K562 (cell line): ENCODE results near the gene MSRB2. TPM values are rescaled to one million over a fixed set of nuclear protein-coding genes. Genes with fewer than 3 reads are reported as not detected.

Experiments
- CHD4 ChIP-seq: fragments of 200-600 bp; sonication (generic); IDR thresholded peaks from 3 replicates; pipeline ENCODE4 v1.6.1; 2012; ENCODE audit warnings: low read depth, mild to moderate bottlenecking, mixed read lengths, low read length, inconsistent platforms; ENCODE audit not compliant: insufficient read depth, insufficient replicate concordance, poor library complexity, severe bottlenecking
- CXXC5 ChIP-seq: fragments of 250-450 bp; sonication (Bioruptor Pico); IDR thresholded peaks from 2 replicates; pipeline ENCODE4 v1.8.0; 2022; ENCODE audit warnings: inconsistent platforms, mild to moderate bottlenecking, moderate library complexity
- ESRRA ChIP-seq: fragments of 450-650 bp; IDR thresholded peaks from 2 replicates; pipeline ENCODE4 v1.6.1; 2014; ENCODE audit warnings: low read depth, mild to moderate bottlenecking, moderate library complexity, borderline replicate concordance
- HOXB6 ChIP-seq: fragments of 250-450 bp; sonication (Bioruptor Pico); IDR thresholded peaks from 2 replicates; pipeline ENCODE4 v1.5.1; 2022; ENCODE audit warnings: mild to moderate bottlenecking, borderline replicate concordance
- JUN ChIP-seq, 2 experiments: sonication (generic) in 1 of 2; formaldehyde crosslinking in 1 of 2; IDR thresholded peaks; 2 replicates each; pipeline versions ENCODE4 v1.6.1 to v1.8.0; 2012 to 2022; ENCODE audit warnings: borderline replicate concordance in 2 of 2, mild to moderate bottlenecking in 2 of 2, improper control_type of control experiment in 1 of 2, low read depth in 1 of 2, low read length in 1 of 2, missing genetic modification reagents in 1 of 2
- KLF1 ChIP-seq: fragments of 450-650 bp; IDR thresholded peaks from 2 replicates; pipeline ENCODE4 v1.6.1; 2016; ENCODE audit warnings: missing genetic modification characterization, missing compliant biosample characterization
- KLF13 ChIP-seq: fragments of 450-650 bp; IDR thresholded peaks from 2 replicates; pipeline ENCODE4 v1.6.1; 2016; ENCODE audit warnings: missing genetic modification characterization, low read depth, mild to moderate bottlenecking, missing compliant biosample characterization, moderate library complexity, borderline replicate concordance
- MYNN ChIP-seq, 2 experiments: sonication (generic); formaldehyde crosslinking in 1 of 2; IDR thresholded peaks; 2 replicates each; pipeline versions ENCODE4 v1.5.0 to v1.6.1; 2016 to 2020; ENCODE audit warnings: antibody characterized with exemption in 1 of 2, missing genetic modification reagents in 1 of 2
- PTBP1 ChIP-seq: fragments of 200-400 bp; formaldehyde crosslinking; IDR thresholded peaks from 2 replicates; pipeline ENCODE4 v1.6.1; 2017; ENCODE audit warnings: low read depth, low read length
- SIN3B ChIP-seq: fragments of 450-650 bp; IDR thresholded peaks from 2 replicates; pipeline ENCODE4 v1.6.1; 2017; ENCODE audit warnings: low read depth, mild to moderate bottlenecking, moderate library complexity
- SNIP1 ChIP-seq: fragments of 450-650 bp; IDR thresholded peaks from 2 replicates; pipeline ENCODE4 v1.7.1; 2017; ENCODE audit warnings: low read depth, mild to moderate bottlenecking
- ZNF318 ChIP-seq, 2 experiments: fragments of 450-650 bp; IDR thresholded peaks; 2 replicates each; pipeline ENCODE4 v1.6.1; 2016; ENCODE audit warnings: mild to moderate bottlenecking in 2 of 2, borderline replicate concordance in 1 of 2, low read depth in 1 of 2, moderate library complexity in 1 of 2
- ZNF764 ChIP-seq: fragments of 250-450 bp; sonication (Bioruptor Pico); IDR thresholded peaks from 2 replicates; pipeline ENCODE4 v1.4.0; 2020; ENCODE audit warnings: low read depth, mild to moderate bottlenecking, moderate library complexity
- polyA plus RNA-seq, 8 experiments: library from polyadenylated mRNA; depleted of rRNA in 4 of 8; stranded (reverse) in 5 of 8; unstranded in 3 of 8; fragments of >200 nt; fragmentation: Nextera tagmentation in 2 of 8; fragmentation: Illumina TruSeq in 1 of 8; extraction: Ambion mirVana in 2 of 8; extraction: Trizol in 1 of 8; gene quantifications; 2 replicates each; pipeline versions ENCODE4 v1.2.1 to v1.2.3, GENCODE V29; 2011 to 2014; ENCODE audit warnings: inconsistent platforms in 1 of 8, missing spikeins in 1 of 8
- total RNA-seq, 7 experiments: library from RNA; depleted of rRNA in 6 of 7; stranded (reverse); fragments of >200 nt in 6 of 7; fragmentation: Illumina TruSeq in 2 of 7; extraction: Trizol in 2 of 7; gene quantifications; 2 replicates each; pipeline versions ENCODE4 v1.2.1 to v1.2.3, GENCODE V29; 2011 to 2021; ENCODE audit warnings: low replicate concordance in 1 of 7
- TF ChIP-seq, protein P1 (sequence below): fragments of 250-450 bp; sonication (Bioruptor Pico); IDR thresholded peaks from 2 replicates; pipeline ENCODE4 v1.8.0; 2022; ENCODE audit warnings: moderate library complexity, mild to moderate bottlenecking, inconsistent platforms

Gene MSRB2
- total and polyA plus RNA-seq, 9 of the 15 experiments (the other 6 are each of a cell fraction or from before 2014, with no cell fraction given) = 1.5 to 22.3 (median 5.9) TPM

DNA sequence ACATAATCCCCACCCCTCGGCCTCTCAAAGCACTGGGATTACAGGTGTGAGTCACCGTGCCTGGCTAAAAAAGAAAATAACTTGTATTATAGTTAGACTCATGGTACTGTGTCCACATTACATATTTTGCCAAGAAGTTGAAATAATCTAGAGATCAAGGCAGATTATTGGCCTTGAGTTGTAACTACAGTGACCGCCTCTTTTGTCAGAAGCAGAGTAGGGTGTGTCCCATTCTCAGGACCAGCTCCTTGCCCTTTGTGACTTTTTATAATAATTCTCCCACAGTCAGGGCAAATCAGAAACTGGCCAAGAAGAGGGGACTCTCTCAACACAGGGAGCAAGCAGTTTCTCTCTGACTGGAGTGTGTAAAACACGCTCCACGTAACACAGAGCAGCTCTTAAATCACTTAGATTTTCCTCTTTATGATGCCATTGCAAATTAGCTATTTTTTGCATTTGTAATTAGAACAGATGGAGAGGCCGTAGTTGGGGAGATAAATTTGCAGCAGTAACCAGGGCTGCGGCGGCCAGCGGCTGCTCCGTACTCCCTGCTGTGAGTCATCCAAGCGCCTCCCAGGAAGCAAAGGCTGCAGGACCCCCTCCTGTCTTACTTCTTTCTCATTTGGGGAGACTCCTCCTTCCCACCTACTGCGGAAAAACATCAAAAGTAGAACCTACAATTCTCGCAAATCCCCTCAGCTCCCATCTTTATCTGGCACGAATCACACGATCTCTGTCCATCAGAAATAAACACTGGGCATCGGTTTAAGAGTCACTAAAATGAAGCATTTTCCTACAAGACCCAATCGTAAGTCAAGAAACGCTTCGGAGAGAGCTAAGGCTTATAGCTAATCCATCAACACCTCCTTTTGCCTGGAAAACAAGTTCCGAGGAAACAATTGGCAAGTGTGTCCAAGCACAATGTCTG is 32.1 kb upstream of the MSRB2 start (continued):
- TF ChIP-seq ZNF318 (IDR thresholded peaks at IDR 0.05; ENCODE audit: borderline replicate concordance in 1 of 2, low read depth in 1 of 2) (no peak), CHD4 (no peak), CXXC5 (CRISPR knock-in tag) (peak; percentile 36; the same call in 1 of the 2 replicates), PTBP1 (no peak), ZNF764 (CRISPR knock-in tag) (no peak), ESRRA (no peak), SNIP1 (no peak), SIN3B (no peak), MYNN (IDR thresholded peaks at IDR 0.05) (no peak), MYNN (CRISPR knock-in tag; IDR thresholded peaks at IDR 0.05) (no peak), KLF13 (tag) (no peak), JUN (IDR thresholded peaks at IDR 0.05; ENCODE audit: borderline replicate concordance, low read depth, low read length) (peak; percentile 74), JUN (CRISPR knock-in tag; IDR thresholded peaks at IDR 0.05; ENCODE audit: borderline replicate concordance) (no peak), KLF1 (tag) (no peak), HOXB6 (CRISPR knock-in tag) (no peak)
- TF ChIP-seq, protein P1, sequence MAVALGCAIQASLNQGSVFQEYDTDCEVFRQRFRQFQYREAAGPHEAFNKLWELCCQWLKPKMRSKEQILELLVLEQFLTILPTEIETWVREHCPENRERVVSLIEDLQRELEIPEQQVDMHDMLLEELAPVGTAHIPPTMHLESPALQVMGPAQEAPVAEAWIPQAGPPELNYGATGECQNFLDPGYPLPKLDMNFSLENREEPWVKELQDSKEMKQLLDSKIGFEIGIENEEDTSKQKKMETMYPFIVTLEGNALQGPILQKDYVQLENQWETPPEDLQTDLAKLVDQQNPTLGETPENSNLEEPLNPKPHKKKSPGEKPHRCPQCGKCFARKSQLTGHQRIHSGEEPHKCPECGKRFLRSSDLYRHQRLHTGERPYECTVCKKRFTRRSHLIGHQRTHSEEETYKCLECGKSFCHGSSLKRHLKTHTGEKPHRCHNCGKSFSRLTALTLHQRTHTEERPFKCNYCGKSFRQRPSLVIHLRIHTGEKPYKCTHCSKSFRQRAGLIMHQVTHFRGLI (CRISPR knock-in tag) = no peak
